HG02870 (cell line): ENCODE measurements around the gene RPLP2.

Source experiments
- ATAC-seq: cut with Tn5 transposase; IDR thresholded peaks from one replicate; pipeline ENCODE4 v1.9.1; 2021; ENCODE audit warnings: mild to moderate bottlenecking, moderate library complexity; ENCODE audit not compliant: unreplicated experiment

RPLP2 gene

GRCh38 chr11:802693-803466 is 6.9 kb upstream of the RPLP2 start:
- no peak for ATAC-seq

GRCh38 chr11:803467-803742 is 6.4 kb upstream of the RPLP2 start:
- no peak for ATAC-seq

- ATAC-seq, result no peak
These were observed 5.8 kb upstream of the RPLP2 start for GRCh38 chr11:803770-804598.

GRCh38 chr11:804599-804964 is 5.2 kb upstream of the RPLP2 start:
- no peak for ATAC-seq

- no peak for ATAC-seq
These were observed 1.1 kb upstream of the RPLP2 start for GRCh38 chr11:808427-809286.

DNA sequence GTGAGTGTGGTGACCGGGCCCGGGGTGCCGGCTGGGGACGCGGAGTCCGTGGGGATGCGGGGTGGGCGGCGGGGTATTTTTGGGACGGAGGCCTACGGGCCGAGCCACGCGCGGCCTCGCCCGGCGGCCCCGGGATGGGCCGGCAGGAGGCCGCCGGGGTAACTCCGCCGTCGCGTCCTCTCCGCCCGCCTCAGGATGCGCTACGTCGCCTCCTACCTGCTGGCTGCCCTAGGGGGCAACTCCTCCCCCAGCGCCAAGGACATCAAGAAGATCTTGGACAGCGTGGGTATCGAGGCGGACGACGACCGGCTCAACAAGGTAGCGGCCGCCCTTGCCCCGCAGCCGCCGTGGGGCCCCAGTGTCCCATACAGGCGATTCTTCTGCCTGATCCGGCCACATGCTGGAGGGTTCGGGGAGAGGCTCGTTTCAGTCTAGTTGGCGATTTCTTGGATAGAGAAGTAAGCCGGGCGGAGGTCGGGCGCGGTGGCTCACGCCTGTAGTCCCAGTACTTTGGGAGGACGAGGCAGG is 337 bp downstream of the RPLP2 start:
- no peak for ATAC-seq

GRCh38 chr11:811446-812245 is 1.9 kb downstream of the RPLP2 start:
- ATAC-seq, result no peak

DNA sequence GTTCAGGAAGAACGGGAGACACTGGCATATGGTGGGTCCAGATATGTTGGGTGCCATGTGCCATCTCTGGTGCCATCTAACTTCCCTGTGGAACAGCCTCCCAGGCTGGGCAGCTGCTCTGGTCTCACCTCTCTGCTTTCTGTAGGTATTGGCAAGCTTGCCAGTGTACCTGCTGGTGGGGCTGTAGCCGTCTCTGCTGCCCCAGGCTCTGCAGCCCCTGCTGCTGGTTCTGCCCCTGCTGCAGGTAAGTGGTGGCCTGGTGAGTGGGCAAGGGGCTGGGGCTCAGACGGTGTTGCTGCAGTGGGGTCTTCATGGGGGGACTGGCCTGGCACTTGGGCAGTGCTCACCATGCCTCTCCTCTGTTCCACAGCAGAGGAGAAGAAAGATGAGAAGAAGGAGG is 2.6 kb downstream of the RPLP2 start:
- ATAC-seq, result no peak

DNA sequence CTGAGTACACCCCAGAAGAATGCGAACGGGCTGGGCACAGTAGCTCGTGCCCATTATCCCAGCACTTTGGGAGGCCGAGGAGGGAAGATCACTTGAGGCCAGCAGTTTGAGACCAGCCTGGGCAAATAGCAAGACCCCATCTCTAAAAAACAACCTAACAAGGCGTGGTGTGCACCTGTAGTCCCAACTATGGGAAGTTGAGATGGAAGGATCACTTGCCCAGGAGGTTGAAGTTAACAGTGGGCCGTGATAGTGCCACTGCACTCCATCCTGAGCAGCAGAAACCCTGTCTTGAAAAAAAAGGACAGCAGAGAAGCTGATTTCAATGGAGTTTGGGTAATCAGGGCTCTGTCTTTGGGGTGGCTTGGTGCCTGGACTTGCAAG is 3.3 kb downstream of the RPLP2 start:
- no peak for ATAC-seq

GRCh38 chr11:813456-814096 is 3.8 kb downstream of the RPLP2 start:
- ATAC-seq, result no peak

- no peak for ATAC-seq
These were observed 6.1 kb downstream of the RPLP2 start for GRCh38 chr11:815675-816432.

GRCh38 chr11:816433-816779 is 6.6 kb downstream of the RPLP2 start:
- no peak for ATAC-seq

- no peak for ATAC-seq
These were observed 8.8 kb downstream of the RPLP2 start, which contains the start of gene PNPLA2 for GRCh38 chr11:818396-819128. Gene PNPLA2, plus strand, starts transcription at chr11:818914. Its CDS starts 805 bp downstream, at chr11:819719.

DNA sequence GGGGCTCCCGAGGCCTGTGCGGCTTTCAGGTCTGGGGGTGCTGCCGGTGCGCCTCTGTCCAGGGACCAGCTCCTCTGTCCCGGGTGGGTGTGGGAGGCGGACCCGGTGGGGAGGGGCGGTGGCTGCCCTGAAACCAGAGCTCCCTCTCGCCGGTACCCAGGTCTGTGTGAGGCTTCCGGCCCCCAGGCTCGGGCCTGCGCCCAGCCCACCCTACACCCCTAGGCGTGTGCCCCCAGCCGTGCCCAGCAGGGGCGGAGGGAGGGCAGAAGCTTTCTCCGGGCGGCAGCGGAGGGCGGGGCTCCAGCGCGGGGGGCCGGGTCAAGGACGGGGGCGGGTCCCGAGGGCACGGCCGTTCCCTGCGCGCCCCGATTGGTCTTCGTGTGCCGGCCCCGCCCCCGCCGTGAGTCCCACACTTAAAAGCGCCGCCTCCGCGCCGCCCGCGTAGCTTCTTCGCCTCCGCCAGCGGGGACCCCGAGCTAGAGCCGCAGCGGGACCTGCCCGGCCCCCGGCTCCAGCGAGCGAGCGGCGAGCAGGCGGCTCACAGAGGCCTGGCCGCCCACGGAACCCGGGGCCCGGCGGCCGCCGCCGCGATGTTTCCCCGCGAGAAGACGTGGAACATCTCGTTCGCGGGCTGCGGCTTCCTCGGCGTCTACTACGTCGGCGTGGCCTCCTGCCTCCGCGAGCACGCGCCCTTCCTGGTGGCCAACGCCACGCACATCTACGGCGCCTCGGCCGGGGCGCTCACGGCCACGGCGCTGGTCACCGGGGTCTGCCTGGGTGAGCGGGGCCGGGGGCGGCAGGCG is 9.6 kb downstream of the RPLP2 start:
- peak; percentile 64 for ATAC-seq

GRCh38 chr11:819943-820649 is 10.3 kb downstream of the RPLP2 start:
- peak; percentile 54 for ATAC-seq

DNA sequence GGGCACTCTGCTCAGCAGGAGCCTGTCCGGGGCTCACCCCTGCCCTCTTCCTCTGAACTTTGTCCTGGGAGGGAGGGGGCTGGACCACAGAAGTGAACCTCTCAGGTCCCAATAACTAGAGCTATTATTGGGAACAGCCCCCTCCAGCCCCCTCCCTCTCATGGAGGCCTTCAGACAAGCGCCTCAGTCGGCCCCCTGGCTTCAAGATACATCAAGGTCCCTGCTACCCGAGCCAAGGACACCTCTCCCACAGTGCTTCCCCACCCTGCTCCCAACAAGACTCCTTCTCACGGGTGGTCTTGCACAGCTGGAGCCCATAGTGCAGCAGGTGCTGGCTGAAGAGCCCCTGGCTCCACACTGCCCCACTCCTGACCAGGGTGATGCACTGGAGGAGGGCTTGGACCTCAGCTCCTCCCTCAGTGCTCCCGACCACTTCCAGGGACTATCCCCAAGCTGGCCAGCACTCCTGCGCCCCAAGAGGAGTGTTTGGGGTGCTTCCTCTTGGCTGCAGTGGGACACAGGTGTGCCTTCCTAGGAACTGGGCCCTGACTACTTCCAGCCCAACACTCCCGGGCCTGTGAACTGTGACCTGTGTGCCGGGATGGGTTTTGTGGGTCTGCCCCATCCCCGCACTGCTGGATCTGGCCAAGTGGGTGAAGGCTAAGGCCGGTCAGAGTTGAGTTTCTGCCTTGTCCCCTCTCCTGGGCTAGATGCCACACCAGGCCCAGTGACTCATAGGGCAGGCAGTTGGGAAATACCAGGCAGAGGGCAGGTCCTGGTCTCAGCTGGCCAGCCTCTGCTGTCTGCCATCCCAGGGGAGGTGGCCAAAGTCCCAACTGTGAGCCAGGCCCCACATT is 11.1 kb downstream of the RPLP2 start:
- ATAC-seq, result no peak
